Hematopoietic multipotent progenitor cell treated with erythropoietin and hydrocortisone succinate and interleukin-3 and kit ligand, for 17 days (in vitro differentiated cells): ENCODE data around the gene DECR2.
"Not testable (repeated sequence)": the region's sequence is repeated elsewhere in the genome, so short reads cannot be mapped to it uniquely, and the experiment has no call there.

Source experiments
- DNase-seq: peaks from one replicate; pipeline ENCODE4 v3.0.0-alpha.2; 2015; ENCODE audit warnings: low spot score

DECR2 gene

GRCh38 chr16:400061-400591, 1.6 kb upstream of the DECR2 start:
- peak; percentile 38 for DNase-seq

DNA sequence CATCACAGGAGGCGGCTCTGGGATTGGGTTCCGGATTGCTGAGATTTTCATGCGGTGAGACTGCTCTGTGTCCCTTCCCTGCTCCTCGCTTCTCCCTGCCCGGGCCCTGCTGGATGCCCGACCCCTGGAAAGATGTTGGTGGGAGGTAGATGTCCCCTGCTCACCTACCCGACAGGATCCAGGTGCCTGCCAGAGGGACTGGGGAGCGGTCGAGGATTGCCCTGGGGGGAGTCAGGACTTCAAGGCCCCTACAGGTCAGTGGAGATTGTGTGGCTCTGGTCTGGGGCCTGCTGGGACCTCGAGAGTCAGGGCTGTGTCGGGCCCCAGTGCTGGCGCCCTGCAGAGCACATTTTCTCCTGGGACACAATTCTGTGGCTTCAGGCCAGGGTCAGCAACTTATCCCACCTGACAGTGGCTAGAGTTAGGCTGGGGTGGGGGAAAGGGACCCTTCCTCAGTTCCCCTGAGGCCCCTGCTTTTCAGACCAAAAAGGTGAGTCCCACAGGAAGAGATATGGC, 3.3 kb downstream of the DECR2 start:
- DNase-seq: no peak

DNA sequence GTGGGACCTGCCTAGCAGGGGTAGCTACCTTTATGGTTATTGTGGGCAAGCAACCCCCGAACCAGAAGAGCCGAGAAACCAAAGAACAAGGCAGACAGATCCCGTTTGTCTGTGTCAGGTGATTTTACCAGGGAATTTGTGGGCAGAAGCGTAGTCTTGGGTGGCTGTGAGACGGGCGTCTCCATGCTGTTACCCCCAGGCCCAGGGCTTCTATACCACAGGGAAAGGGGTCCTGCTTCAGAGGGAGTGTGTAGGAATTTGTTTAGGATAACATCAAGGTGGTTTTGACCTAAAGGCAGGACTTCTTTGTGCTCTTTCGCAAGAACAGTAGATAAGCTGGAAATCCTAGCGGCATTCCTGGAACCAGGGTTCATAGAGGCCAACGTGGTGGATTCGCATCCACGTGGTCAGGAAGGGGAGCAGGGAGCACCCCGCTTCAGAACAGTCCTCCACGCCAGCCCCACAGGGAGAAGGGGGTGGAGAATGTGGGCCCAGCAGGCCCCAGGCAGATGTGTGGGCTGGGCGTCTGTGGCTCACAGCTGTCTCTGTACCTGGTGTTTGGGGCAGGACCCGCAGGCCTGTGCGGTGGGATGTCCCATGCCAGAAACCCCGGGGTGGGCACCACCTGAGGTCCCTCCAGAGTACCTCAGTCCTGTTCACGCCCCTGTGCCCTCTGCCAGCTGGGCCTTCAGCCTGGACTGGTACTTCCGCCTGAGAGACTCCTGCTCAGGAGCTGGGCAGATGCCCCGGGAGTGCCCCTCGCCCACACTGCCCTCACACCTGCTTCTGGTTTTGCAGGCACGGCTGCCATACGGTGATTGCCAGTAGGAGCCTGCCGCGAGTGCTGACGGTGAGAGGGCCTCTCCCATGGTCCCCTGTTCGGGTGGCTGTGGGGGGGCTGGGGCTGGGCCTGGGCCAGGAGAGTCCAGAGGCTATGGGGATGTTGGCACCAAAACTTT, 4.1 kb downstream of the DECR2 start:
- no peak for DNase-seq

DNA sequence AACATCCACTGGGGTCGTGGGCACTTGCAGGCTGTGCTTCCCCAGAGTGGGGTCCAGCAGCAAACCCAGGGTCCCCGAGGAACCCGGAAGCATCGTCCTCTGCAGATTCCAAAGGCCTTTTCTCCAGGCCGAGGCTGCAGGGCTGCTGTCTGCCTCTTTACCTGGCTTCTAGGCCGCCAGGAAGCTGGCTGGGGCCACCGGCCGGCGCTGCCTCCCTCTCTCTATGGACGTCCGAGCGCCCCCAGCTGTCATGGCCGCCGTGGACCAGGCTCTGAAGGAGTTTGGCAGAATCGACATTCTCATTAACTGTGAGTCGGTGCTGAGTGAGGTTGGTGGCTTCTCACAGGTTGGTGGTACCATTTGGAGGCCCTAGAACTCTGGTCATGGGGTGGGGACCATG, 5.6 kb downstream of the DECR2 start:
- DNase-seq: no peak

DNA sequence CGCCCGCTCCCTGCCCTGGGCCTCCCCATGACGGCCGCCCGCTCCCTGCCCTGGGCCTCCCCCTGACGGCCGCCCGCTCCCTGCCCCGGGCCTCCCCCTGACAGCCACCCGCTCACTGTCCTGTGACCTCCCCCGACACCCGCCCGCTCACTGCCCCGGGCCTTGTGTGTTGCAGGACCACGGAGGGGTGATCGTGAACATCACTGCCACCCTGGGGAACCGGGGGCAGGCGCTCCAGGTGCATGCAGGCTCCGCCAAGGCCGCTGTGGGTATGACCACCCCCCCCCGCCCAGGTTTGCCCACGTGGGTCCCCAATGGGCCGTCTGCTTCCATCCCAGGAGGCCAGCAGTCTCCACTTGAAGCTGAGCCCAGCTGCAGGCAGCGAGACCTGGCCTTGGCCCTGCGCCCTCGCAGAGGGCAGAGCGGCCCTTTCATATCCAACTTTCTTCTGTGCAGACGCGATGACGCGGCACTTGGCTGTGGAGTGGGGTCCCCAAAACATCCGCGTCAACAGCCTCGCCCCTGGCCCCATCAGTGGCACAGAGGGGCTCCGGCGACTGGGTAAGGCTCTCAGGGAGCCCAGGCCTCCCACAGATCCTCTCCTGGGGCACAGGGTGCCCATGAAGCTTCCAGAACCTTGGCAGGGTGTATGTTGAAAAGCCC, 9.0 kb downstream of the DECR2 start:
- DNase-seq: no peak

GRCh38 chr16:411576-412265, 10.0 kb downstream of the DECR2 start:
- no peak for DNase-seq

DNA sequence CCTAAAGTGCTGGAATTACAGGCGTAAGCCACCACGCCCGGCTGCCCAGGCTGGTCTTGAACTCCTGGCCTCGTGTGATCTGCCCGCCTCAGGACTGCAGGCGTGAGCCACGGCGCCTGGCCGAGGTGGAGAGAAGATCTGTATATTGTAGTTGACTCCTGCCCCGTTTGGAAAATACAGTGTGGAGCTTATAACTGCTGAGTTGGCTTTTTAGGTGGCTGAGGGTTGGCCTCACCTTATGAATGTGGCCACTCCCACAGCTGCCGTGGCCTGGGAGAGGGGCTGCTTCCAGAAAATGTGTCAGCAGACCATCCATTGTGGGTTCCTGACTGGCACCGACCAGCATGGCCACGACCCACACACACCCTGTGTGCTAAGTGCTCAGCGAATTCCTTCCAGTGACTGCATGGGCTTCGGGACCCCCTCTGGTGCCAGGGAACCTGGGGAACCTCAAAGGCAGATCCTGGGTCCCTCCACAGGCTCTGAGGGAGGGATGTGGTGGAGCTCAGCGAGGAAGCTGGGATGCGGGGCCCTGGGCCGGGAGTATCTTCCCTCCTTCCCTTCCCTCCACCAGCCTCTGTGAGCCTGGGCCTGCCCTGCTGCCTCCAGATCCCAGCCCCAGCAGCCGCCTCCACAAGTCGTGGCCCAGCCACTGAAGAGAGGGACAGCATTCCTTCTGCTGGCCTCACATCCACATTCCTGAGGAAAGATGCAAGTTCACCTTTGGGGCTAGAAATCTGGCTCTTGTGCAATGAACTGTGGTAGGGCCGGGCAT, 12.9 kb downstream of the DECR2 start:
- DNase-seq: no peak

DNA sequence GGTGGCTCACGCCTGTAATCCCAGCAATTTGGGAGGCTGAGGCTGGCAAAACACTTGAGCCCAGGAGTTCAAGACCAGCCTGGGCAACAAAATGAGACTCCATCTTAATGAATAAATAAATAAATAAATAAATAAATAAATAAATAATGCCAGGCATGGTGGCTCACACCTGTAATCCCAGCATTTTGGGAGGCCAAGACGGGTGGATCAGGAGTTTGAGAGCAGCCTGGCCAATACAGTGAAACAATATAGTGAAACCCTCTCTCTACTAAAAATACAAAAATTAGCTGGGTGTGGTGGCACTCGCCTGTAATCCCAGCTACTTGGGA, 13.4 kb downstream of the DECR2 start:
- not testable (repeated sequence) for DNase-seq

GRCh38 chr16:422179-422578, 20.5 kb downstream of the DECR2 start:
- DNase-seq: not testable (repeated sequence)

GRCh38 chr16:424033-424622, 22.4 kb downstream of the DECR2 start:
- no peak for DNase-seq

GRCh38 chr16:424623-425081, 23.0 kb downstream of the DECR2 start:
- no peak for DNase-seq

DNA sequence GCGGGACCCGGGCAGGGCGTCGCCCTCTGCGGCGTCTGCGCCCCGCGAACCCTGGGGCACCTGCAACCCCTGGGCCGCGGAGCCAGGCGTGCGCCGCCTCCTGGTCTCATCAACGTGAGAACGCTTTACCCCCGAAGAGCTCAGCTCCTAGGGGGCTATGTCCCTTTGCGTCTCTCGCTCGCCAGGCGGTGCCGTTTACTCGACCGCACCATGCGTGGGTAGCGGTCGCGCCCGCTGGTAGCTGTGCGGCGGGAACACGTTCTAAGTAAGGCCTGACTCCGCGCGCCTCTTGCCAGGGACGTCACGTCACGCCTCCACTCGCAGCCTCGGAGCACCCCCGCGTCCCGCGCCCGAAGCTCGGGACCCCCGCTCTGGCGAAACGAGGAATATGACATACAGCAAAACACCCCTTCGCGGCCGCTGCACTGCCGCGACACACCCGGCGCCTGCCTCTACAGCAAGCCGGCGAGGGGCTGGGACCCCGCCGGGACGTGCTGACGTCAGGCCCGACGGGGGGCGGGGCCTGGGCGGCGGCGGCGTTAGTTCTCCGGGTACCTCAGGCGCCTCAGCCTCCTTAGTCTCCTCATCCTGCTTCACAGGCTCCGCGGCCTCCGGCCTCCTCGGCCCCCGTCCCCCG, 23.5 kb downstream of the DECR2 start, which contains the start of gene RAB11FIP3:
RAB11FIP3 (plus strand) TSS at position 568 of the 637 bp plus-strand sequence. CDS start 358 bp downstream, outside the sequence.
- peak; percentile 70 for DNase-seq

GRCh38 chr16:425740-426114, 24.0 kb downstream of the DECR2 start:
- DNase-seq: no peak

DNA sequence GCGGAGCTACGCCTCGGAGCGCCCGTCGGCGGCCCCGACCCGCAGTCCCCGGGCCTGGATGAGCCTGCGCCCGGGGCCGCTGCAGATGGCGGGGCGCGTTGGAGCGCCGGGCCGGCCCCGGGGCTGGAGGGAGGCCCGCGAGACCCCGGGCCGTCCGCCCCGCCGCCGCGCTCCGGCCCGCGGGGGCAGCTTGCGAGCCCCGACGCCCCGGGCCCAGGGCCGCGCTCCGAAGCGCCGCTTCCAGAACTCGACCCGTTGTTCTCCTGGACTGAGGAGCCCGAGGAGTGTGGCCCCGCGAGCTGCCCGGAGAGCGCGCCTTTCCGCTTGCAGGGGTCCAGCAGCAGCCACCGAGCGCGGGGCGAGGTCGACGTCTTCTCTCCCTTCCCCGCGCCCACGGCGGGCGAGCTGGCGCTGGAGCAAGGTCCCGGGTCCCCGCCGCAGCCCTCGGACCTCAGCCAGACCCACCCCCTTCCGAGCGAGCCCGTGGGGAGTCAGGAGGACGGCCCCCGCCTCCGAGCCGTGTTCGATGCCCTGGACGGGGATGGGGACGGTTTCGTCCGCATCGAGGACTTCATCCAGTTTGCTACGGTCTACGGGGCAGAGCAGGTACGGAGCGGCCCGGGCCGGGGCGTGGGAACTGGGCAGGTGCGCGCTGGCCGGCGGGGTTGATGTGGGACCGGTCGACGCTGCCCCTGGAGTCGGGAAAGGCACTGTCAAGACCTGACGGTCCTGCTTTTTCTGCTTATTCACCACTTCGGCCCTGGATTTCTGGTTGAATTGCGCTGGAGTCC, 24.6 kb downstream of the DECR2 start:
- DNase-seq: no peak

GRCh38 chr16:426906-427249, 25.2 kb downstream of the DECR2 start:
- no peak for DNase-seq

DNA sequence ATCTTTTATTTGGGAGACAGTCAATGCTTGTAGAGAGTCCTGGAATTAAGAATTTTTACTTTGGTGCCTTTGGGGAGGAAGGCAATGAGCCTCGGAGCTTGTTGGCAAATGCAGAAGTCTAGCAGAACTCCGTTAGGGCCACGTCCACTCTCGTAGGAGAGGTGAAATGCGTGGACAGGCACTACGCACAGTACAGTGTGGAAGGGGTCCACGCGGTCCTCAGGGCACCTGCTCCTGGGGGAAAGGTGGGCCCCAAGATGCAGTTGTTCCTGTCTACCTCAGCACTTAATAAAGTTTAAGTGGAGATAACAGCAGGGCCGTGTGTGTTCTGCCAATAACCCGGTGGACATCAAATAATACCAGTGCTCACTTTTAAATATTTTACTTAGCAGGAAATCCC, 25.6 kb downstream of the DECR2 start:
- DNase-seq: no peak

DNA sequence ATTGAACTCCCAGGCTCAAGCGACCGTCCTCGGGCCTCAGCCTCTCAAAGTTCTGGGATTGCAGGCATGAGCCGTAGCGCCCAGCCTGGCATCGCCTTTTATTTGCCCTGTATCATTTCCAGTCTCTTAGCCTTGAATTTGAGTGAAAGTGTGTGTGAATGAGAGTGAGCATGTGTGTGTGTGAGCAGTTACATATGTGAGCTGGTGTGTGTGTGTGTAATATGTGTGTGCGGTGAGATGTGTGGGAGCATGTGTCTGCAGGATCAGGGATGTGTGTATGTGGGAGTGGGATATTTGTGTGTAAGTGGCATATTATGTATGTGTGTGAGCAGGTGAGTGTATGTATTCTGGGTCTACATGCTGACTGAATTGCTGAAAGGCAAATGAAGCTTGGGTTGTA, 29.2 kb downstream of the DECR2 start:
- no peak for DNase-seq

DNA sequence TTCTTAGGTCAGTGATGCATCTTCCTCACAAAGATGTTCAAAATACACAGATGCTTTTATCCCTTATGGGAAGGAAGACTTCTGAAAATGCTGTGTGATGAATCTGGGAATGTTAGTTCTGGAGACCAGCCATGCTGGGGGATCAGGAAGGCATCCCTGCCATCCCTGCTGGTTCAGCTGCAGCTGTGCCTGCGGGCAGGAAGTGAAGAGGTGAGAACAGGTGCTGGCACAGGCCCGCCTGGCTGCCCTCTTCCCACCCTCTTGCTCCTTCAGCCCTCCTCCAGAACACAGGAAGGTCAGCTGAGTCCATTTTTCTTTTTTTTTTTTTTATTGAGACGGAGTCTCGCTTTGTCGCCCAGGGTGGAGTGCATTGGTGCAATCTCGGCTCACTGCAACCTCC, 38.9 kb downstream of the DECR2 start:
- no peak for DNase-seq

- DNase-seq: no peak
Measured at GRCh38 chr16:441447-441846, 39.8 kb downstream of the DECR2 start.

DNA sequence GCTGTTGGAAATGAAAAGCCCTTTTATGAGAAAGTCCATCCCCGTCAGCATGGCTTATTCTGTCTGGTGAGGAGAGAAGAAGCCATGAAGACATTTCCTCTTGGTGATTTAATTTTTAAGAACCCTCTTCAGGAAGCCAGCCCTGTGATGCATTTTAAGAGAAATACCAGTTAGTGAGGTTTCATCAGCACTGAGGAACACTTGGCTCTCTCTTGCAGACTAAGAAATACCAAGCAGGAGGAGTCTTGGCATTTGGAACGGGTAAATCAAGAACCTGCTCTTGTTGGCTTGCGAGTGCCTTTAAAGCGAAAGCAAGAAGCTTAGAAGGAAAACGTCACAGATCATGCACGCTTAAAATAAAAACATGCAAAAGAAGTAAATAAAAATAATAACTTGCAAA, 41.3 kb downstream of the DECR2 start:
- DNase-seq: no peak
